DMS53 (cell line): ENCODE data around the gene DDIAS.
A peak's percentile ranks its signal among the peaks of the same experiment; 100 is the strongest.
"Not testable (repeated sequence)": the region's sequence is repeated elsewhere in the genome, so short reads cannot be mapped to it uniquely, and the experiment has no call there.

Source experiments
- DNase-seq: peaks from one replicate; lab custom pipeline; 2025; lab: John Stamatoyannopoulos, UW

Gene DDIAS

GRCh38 chr11:82901165-82901921 lies at the start of gene DDIAS:
TSS of gene DDIAS (plus strand) at chr11:82901736. CDS start at chr11:82914739, 13,003 bp downstream.
- peak; percentile 100 for DNase-seq

- no peak for DNase-seq
Measured at GRCh38 chr11:82854242-82854641, 47.3 kb upstream of the DDIAS start.

GRCh38 chr11:82854916-82855315 lies 46.6 kb upstream of the DDIAS start:
- DNase-seq: not testable (repeated sequence)

- no peak for DNase-seq
Measured at GRCh38 chr11:82855616-82856015, 45.9 kb upstream of the DDIAS start.

- no peak for DNase-seq
Measured at GRCh38 chr11:82857145-82857544, 44.4 kb upstream of the DDIAS start.

GRCh38 chr11:82858133-82858532 lies 43.4 kb upstream of the DDIAS start:
- no peak for DNase-seq

GRCh38 chr11:82858556-82859091 lies 42.9 kb upstream of the DDIAS start:
- no peak for DNase-seq

- no peak for DNase-seq
Measured at GRCh38 chr11:82859750-82860149, 41.8 kb upstream of the DDIAS start.

GRCh38 chr11:82862379-82862778 lies 39.2 kb upstream of the DDIAS start:
- DNase-seq: no peak

GRCh38 chr11:82863209-82863608 lies 38.3 kb upstream of the DDIAS start:
- DNase-seq: no peak

GRCh38 chr11:82864268-82864667 lies 37.3 kb upstream of the DDIAS start:
- peak; percentile 90 for DNase-seq

- DNase-seq: no peak
Measured at GRCh38 chr11:82865841-82866240, 35.7 kb upstream of the DDIAS start.

- DNase-seq: peak; percentile 96
Measured at GRCh38 chr11:82867495-82868082, 33.9 kb upstream of the DDIAS start.

- no peak for DNase-seq
Measured at GRCh38 chr11:82869657-82870056, 31.9 kb upstream of the DDIAS start.

GRCh38 chr11:82871646-82872045 lies 29.9 kb upstream of the DDIAS start:
- no peak for DNase-seq

GRCh38 chr11:82872377-82873150 lies 29.0 kb upstream of the DDIAS start:
- no peak for DNase-seq

- no peak for DNase-seq
Measured at GRCh38 chr11:82873919-82874333, 27.6 kb upstream of the DDIAS start.

GRCh38 chr11:82874646-82875523 lies 26.7 kb upstream of the DDIAS start:
- DNase-seq: no peak

GRCh38 chr11:82883853-82884252 lies 17.7 kb upstream of the DDIAS start:
- no peak for DNase-seq

GRCh38 chr11:82889133-82890001 lies 12.2 kb upstream of the DDIAS start:
- no peak for DNase-seq

- no peak for DNase-seq
Measured at GRCh38 chr11:82890002-82890341, 11.6 kb upstream of the DDIAS start.
